RWPE1 (cell line): ENCODE measurements around the gene SCRN1.

Source experiments
- CTCF ChIA-PET: fragments of 350-600 bp; sonication (Branson Sonifier 250); formaldehyde crosslinking; extraction: SDS; loops from one replicate; lab custom pipeline; 2021; lab: Yijun Ruan, JAX
- POLR2A ChIA-PET: fragments of 400-600 bp; formaldehyde crosslinking; extraction: SDS; loops from one replicate; lab custom pipeline; 2020; ENCODE audit warnings: antibody characterized with exemption; ENCODE audit not compliant: low non-redundant PET; lab: Yijun Ruan, JAX
- DNase-seq: peaks from one replicate; pipeline ENCODE4 v3.0.0; 2012; ENCODE audit warnings: low spot score
- H3K27ac ChIP-seq: fragments of 450-650 bp; 2 replicates; pipeline ENCODE4 v1.5.1; 2017
- CTCF ChIP-seq: fragments of 450-650 bp; conservative IDR thresholded peaks from 2 replicates; pipeline ENCODE4 v1.5.1; 2017; ENCODE audit warnings: low read depth, mild to moderate bottlenecking

The SCRN1 gene

GRCh38 chr7:29948587-29948986, 41.0 kb downstream of the SCRN1 start:
- CTCF ChIA-PET: no interaction called here
- H3K27ac ChIP-seq: no peak overlapping the region
- no peak for DNase-seq
- no peak for TF ChIP-seq CTCF
- POLR2A ChIA-PET: no interaction called here

- H3K27ac ChIP-seq: no peak overlapping the region
- TF ChIP-seq CTCF: no peak; the same call in 1 of the 2 replicates
- CTCF ChIA-PET: interaction anchor here (1.2 kb wide), 1 partner anchor 8 kb away, joined by 3 read pairs; no protein-coding TSS in a partner anchor
- DNase-seq: no peak
- POLR2A ChIA-PET: no interaction called here
Observed at GRCh38 chr7:29946428-29947186, 43.0 kb downstream of the SCRN1 start.

- DNase-seq: no peak
- CTCF ChIA-PET: interaction anchor here (1.2 kb wide), 1 partner anchor 10 kb away, joined by 3 read pairs; no protein-coding TSS in a partner anchor
Observed at GRCh38 chr7:29945259-29945809, 44.3 kb downstream of the SCRN1 start.

GRCh38 chr7:29940199-29940598, 49.4 kb downstream of the SCRN1 start:
- ChIA-PET POLR2A (no interaction called here), CTCF (no interaction called here)
- no peak overlapping the region for H3K27ac ChIP-seq
- no peak for TF ChIP-seq CTCF
- no peak for DNase-seq

More at GRCh38 chr7:29945259-29945809, 44.3 kb downstream of the SCRN1 start:
- POLR2A ChIA-PET: no interaction called here
- no peak for TF ChIP-seq CTCF
- H3K27ac ChIP-seq: no peak overlapping the region

GRCh38 chr7:29937132-29937531, 52.5 kb downstream of the SCRN1 start:
- no peak for TF ChIP-seq CTCF
- no peak for DNase-seq
- ChIA-PET CTCF (interaction anchor here (0.6 kb wide), 1 partner anchor 37 kb away, joined by 3 read pairs; no protein-coding TSS in a partner anchor), POLR2A (no interaction called here)
- H3K27ac ChIP-seq: no peak overlapping the region

GRCh38 chr7:29935111-29935510, 54.5 kb downstream of the SCRN1 start:
- DNase-seq: no peak
- ChIA-PET CTCF (interaction anchor here (1.5 kb wide), 1 partner anchor 14 kb away, joined by 4 read pairs; no protein-coding TSS in a partner anchor), POLR2A (no interaction called here)
- no peak for TF ChIP-seq CTCF
- H3K27ac ChIP-seq: no peak overlapping the region
